ENCODE results near the gene DNAH7. TPM values are rescaled to one million over a fixed set of nuclear protein-coding genes. Genes with fewer than 3 reads are reported as not detected.

The DNAH7 gene
- polyA plus RNA-seq, 1 donor (not counting 4 experiments of a cell fraction or from before 2014, with no cell fraction given), result 0.17 TPM

- no peak for TF ChIP-seq EZH2 (IDR thresholded peaks at IDR 0.05; ENCODE audit: low read length)
- no peak for TF ChIP-seq CTCF (optimal IDR thresholded peaks at IDR 0.05 in 1 of 3, IDR thresholded peaks at IDR 0.05 in 1 of 3, conservative IDR thresholded peaks at IDR 0.05 in 1 of 3; ENCODE audit: extremely low read depth in 1 of 3, insufficient read depth in 2 of 3, low read length in 3 of 3)
- Histone ChIP-seq H4K20me1 (ENCODE audit: control insufficient read depth, extremely low read depth, insufficient read depth, low read length) (no peaks in the 10 kb centered on the region), H3K79me2 (ENCODE audit: control insufficient read depth, insufficient read depth, low read length) (no peaks in the 10 kb centered on the region), H3K27me3 (ENCODE audit: control insufficient read depth, extremely low read depth, insufficient read depth, low read length) (no peaks in the 10 kb centered on the region), H3K27ac (ENCODE audit: control insufficient read depth, insufficient read depth, low read length) (peak overlapping the region; percentile 36), H3K36me3 (ENCODE audit: control insufficient read depth in 2 of 2, extremely low read depth in 1 of 2, insufficient read depth in 2 of 2, low read length in 2 of 2) (no peaks in the 10 kb centered on the region), H3K9me1 (ENCODE audit: control insufficient read depth, extremely low read depth, insufficient read depth, low read length) (no peaks in the 10 kb centered on the region), H3K4me3 (ENCODE audit: control insufficient read depth in 2 of 3, extremely low read depth in 1 of 3, insufficient read depth in 2 of 3, low read depth in 1 of 3, low read length in 3 of 3) (no peak overlapping the region), H2AFZ (ENCODE audit: control insufficient read depth, low read length) (no peak overlapping the region), H3K9me3 (ENCODE audit: control insufficient read depth, low read depth, low read length) (no peaks in the 10 kb centered on the region), H3K4me2 (ENCODE audit: control insufficient read depth, extremely low read depth, insufficient read depth, low read depth, low read length) (no peak overlapping the region), H3K9ac (ENCODE audit: control insufficient read depth, extremely low read depth, insufficient read depth, low read length) (no peak overlapping the region), H3K4me1 (ENCODE audit: control insufficient read depth, extremely low read depth, insufficient read depth, low read length) (peaks cover 5% of the 10 kb centered on the region)
- dilution Hi-C loops (cut with MboI; ENCODE audit: extremely low pct_ligation_motif_present, low sequenced_read_pairs), result no loop called here
- FAIRE-seq (no peak), DNase-seq (ENCODE audit: low read depth, low spot score) (no peak)
Measured at GRCh38 chr2:195820867-195821565, 247.6 kb downstream of the DNAH7 start.

GRCh38 chr2:195820373-195820772 is 248.3 kb downstream of the DNAH7 start:
- Histone ChIP-seq H3K9me1 (ENCODE audit: control insufficient read depth, extremely low read depth, insufficient read depth, low read length) (no peaks in the 10 kb centered on the region), H3K27me3 (ENCODE audit: control insufficient read depth, extremely low read depth, insufficient read depth, low read length) (no peaks in the 10 kb centered on the region), H3K4me1 (ENCODE audit: control insufficient read depth, extremely low read depth, insufficient read depth, low read length) (peaks cover 5% of the 10 kb centered on the region), H3K4me2 (ENCODE audit: control insufficient read depth, extremely low read depth, insufficient read depth, low read depth, low read length) (no peak overlapping the region), H2AFZ (ENCODE audit: control insufficient read depth, low read length) (no peak overlapping the region), H3K79me2 (ENCODE audit: control insufficient read depth, insufficient read depth, low read length) (no peaks in the 10 kb centered on the region), H3K9ac (ENCODE audit: control insufficient read depth, extremely low read depth, insufficient read depth, low read length) (no peak overlapping the region), H3K27ac (ENCODE audit: control insufficient read depth, insufficient read depth, low read length) (peak overlapping the region; percentile 36), H3K4me3 (ENCODE audit: control insufficient read depth in 2 of 3, extremely low read depth in 1 of 3, insufficient read depth in 2 of 3, low read depth in 1 of 3, low read length in 3 of 3) (no peak overlapping the region), H3K9me3 (ENCODE audit: control insufficient read depth, low read depth, low read length) (no peaks in the 10 kb centered on the region), H3K36me3 (ENCODE audit: control insufficient read depth in 2 of 2, extremely low read depth in 1 of 2, insufficient read depth in 2 of 2, low read length in 2 of 2) (no peaks in the 10 kb centered on the region), H4K20me1 (ENCODE audit: control insufficient read depth, extremely low read depth, insufficient read depth, low read length) (no peaks in the 10 kb centered on the region)
- dilution Hi-C loops (cut with MboI; ENCODE audit: extremely low pct_ligation_motif_present, low sequenced_read_pairs), result no loop called here
- no peak for FAIRE-seq
- no peak for DNase-seq (ENCODE audit: low read depth, low spot score)
- no peak for TF ChIP-seq CTCF (optimal IDR thresholded peaks at IDR 0.05 in 1 of 3, IDR thresholded peaks at IDR 0.05 in 1 of 3, conservative IDR thresholded peaks at IDR 0.05 in 1 of 3; ENCODE audit: extremely low read depth in 1 of 3, insufficient read depth in 2 of 3, low read length in 3 of 3)
- TF ChIP-seq EZH2 (IDR thresholded peaks at IDR 0.05; ENCODE audit: low read length), result no peak
